ENCODE results near the gene SLX4.

Gene SLX4

DNA sequence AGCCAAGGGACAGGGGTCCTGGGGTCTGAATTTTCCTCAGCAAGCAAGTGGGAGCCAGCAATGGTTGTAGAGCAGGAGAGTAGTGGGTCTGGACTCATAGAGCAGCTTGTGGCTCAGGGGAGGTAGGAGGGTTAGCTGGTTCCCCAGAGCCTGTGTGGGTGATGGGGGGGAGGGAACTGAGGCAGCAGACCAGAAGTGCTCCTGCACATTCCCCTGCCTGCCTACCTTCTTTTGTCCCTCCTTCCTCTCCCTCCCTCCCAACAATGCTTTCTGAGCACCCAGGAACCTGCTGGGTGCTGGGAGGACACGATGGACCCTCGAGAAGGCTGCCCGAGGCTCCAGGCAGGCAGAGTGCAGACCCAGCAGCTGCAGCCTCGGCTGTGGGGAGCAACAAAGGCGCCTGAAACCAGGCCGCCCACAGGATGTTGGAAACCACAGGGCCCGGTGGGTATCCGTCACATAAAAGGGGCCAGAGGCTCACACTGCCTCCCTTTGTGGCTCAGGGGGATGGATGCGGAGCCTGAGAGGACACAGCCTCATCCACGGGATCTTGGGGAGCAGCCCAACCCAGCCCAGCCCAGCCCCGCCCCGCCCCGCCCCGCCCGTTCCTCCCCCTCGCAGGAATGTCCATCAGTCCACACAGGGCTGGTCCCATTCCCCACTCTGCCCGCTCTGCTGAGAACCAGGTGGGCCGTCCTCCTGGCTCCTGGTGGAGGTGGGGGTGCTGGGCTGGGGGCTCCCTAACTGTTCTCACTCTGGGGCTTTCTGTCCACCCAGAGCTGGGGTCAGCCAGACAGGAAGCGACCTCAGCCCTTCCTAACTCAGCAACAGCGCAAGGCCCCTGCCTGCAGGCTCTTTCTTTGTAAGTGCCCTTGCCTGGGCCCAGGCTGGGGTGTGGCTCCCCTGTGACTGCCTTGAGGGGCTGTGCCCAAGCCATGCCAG lies 32.5 kb downstream of the SLX4 start:
- no peak for DNase-seq

DNA sequence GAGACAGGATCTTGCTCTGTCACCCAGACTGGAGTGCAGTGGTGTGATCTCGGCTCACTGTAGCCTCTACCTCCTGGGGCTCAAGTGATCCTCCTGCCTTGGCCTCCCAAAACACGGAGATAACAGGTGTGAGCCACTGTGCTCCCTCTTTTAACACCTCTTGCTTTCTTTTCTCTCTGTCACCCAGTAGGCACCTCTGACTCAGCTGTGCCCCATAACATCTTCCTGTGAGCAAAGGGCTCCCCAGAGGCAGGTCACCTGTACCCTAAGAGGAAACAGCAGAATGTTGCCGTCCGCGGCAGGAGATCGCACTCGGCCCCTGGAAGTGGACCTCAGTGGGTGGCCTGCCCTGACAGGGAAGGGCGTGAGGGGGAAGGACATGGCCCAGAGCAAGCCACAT lies 33.3 kb downstream of the SLX4 start:
- no peak for DNase-seq

DNA sequence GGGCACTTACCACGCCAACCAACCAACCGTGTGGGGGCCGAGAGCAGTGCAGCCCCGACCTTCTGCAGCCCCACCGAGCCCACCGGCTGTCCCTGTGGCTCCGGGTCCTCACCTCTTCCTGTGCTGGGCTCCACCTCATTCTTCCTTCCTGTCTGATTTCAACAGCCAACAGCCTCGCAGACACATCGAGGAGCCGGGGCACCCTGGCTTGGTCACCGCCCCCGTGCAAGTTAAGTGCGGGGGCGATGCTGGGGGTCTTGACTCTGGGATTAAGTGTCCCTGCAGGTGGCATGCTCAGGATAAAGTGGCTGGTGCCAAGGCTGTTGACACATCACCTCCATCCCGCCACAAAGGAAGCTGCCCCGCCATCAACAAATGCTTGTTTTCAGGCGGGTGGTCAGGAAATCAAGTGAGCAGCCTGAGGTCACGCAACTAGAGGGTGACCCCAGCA lies 34.1 kb downstream of the SLX4 start, which contains the start of gene NLRC3:
TSS of gene NLRC3 (minus strand) at position 102 of the 451 bp plus-strand sequence. CDS start 12,367 bp downstream, outside the sequence.
- DNase-seq: no peak

DNA sequence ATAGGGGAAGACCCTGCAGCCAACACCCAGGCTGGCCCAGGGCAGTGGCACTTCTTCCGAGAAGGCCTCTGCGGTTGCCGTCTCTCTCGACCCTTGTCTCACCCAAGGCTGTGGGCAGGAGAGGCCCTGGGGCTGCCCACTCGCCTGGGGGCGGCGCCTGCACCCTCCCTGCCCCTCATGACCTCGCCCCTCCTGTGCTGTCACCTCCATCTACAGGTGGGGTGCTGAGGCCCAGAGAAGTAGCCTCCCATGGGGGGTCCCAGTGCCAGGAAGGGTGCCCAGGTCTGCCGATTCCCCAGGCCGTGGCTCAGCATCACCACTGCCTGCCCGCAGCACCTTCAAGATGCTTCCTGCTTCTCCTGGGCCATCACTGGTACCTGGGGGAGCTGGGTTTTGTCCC lies 35.2 kb downstream of the SLX4 start:
- DNase-seq: no peak

GRCh38 chr16:3575491-3575890 lies 35.9 kb downstream of the SLX4 start:
- no peak for DNase-seq

GRCh38 chr16:3574195-3574594 lies 37.2 kb downstream of the SLX4 start:
- no peak for DNase-seq

GRCh38 chr16:3573146-3573815 lies 38.1 kb downstream of the SLX4 start:
- no peak for DNase-seq

- DNase-seq: no peak
Observed at GRCh38 chr16:3570420-3571062, 40.9 kb downstream of the SLX4 start.

DNA sequence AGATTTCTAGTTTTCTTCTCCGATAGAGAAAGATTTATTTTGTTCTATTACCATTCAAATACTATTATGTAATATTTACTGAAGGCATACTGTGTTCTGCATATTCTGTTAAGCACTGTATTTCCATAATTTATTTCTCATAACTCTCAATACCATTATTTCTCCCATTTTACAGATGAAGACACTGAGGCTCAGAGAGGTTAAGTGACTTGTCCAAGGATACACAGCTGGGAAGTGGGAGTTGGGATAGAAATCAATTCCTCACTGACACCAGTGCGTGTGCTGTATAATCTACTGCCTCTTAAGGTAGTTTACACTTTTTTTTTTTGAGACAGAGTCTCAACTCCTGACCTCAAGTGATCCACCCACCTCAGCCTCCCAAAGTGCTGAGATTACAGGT lies 41.6 kb downstream of the SLX4 start:
- DNase-seq: no peak

DNA sequence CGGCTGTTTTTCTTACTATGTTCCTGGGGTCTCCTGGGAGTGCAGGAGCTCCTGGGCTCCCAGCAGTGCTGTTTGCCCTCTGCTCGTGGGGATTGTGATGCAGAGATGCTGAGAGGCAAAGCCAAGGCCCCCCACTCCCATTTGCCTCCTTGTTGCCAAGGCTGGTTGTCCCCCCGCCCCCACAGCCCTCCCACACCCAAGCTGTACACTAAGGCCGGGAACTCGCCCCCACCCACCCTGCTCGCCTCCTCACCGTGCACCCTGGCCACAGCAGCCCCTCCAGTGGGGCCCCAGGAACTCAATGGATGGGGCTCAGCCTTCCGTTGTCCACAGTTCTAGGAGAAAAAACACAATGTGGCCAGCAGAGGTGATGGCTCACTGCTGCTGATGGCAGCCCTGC lies 44.4 kb downstream of the SLX4 start:
- no peak for DNase-seq

DNA sequence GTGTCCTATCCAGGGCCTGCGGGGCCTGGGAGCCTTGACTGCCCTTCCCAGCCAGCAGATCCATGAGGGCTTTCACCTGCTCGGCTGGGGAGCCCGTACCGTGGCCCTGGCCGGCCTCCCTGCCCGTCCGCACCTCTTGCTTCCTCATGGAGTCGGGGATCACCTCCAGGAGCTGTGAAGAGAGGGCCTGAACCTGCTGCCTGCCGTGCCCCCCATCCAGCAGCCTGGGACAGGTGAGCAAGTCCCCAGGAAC lies 46.6 kb downstream of the SLX4 start:
- no peak for DNase-seq

- DNase-seq: no peak
Observed at GRCh38 chr16:3564130-3564888, 47.1 kb downstream of the SLX4 start.

GRCh38 chr16:3562914-3563480 lies 48.4 kb downstream of the SLX4 start:
- DNase-seq: no peak

DNA sequence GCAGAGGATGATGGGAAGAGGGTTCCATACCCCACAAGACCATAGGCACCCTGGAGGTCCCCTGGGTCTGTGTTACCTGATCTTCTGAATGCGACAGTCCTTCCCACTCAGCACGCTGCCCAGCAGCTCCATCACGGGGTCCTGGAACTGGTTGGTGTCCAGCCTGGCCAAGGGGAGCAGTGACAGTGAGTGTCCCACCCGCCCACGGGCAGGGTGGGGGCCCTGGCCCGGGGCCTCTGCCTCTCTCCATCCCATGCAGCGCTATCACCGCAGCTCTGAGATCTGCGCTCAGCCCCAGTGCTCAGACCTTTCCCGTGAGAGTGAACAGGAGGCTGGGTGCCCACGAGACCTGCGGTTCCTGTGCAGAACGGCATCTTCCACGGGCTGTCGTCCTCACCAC lies 49.8 kb downstream of the SLX4 start:
- DNase-seq: no peak

- no peak for DNase-seq
Observed at GRCh38 chr16:3554351-3554928, 57.0 kb downstream of the SLX4 start.

- peak; percentile 67 to 80 for DNase-seq
Observed at GRCh38 chr16:3553138-3553923, 58.1 kb downstream of the SLX4 start.

DNA sequence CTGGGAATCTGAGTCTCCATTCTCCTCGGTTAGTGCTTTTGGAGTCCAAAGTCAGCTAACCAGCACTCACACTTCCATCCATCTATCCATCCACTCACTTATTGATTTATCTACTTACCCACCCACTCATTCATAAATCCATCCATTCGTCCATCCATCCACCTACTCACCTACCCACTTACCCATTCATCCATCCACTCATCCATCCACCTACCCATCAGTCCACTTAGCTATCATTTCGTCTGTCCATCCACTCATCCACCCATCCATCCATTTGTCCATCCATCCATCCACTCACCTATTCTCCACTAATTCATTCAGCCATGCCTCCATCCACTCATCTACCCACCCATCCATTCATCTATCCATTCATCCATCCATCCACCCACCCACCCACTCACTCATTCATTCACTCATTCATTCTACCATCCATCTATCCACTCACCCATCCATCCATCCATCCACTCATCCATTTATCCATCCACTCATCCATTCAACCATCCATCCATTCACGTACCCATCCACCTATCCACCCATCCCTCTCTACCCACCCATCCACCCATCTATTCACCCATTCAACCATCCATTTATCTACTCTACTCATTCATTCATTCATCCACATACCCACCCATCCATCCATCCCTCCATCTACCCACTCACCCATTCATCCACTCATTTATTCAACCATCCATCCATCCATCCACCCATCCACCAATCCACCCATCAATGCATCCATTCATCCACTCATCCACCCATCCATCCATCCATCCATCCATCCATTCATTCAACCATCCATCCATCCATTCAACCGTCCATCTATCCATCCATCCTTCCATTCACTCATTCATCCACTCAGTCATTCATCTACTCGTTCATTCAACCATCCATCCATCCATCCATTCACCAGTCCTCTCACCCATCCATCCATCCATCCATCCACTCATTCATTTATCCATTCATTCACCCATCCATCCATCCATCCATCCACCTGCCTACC lies 60.3 kb downstream of the SLX4 start:
- DNase-seq: no peak

DNA sequence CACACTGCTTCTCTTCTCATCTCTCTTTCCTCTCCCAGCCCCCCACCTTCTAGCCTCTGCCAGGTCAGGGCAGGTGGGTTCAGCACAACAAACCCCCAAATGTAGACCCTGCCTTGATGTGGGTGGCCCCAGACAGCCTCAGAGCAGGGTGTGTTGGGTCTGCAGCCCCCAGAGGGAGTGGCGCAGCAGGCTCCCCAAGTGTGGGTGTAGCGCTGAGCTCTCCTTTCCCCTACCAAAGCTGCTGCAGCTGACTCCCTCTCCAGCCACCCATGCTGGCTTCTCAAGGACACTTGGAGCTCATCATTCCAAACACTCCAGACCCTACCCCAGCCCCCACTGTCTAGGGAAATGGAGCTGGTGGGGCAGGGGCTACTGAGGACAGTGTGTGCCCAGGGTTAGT lies 61.5 kb downstream of the SLX4 start:
- DNase-seq: no peak

GRCh38 chr16:3548859-3549258 lies 62.5 kb downstream of the SLX4 start:
- no peak for DNase-seq

GRCh38 chr16:3548445-3548844 lies 63.0 kb downstream of the SLX4 start:
- DNase-seq: no peak

Measured in NCI-H1930 (cell line).